Activated naive CD4-positive, alpha-beta T cell treated with anti-CD3 and anti-CD28 coated beads for 36 hours (primary cell): Measurements from ENCODE around the gene OASL. TPM values are rescaled to one million over a fixed set of nuclear protein-coding genes. Genes with fewer than 3 reads are reported as not detected.
"Not testable (repeated sequence)": the region's sequence is repeated elsewhere in the genome, so short reads cannot be mapped to it uniquely, and the experiment has no call there.

Experiments used
- CTCF ChIA-PET: fragments of 350-600 bp; sonication (Branson Sonifier 250); formaldehyde crosslinking; loops from one replicate; lab custom pipeline; 2021; ENCODE audit warnings: antibody characterized with exemption; lab: Charles Lee
- DNase-seq: peaks from one replicate; pipeline ENCODE4 v3.0.0-alpha.2; 2020
- H3K27ac Mint-ChIP-seq: one replicate; pipeline ENCODE4 v1.8.0; 2021; ENCODE audit warnings: mild to moderate bottlenecking, mixed read lengths
- H3K27me3 Mint-ChIP-seq: one replicate; pipeline ENCODE4 v1.8.0; 2021; ENCODE audit warnings: low read depth, mixed read lengths
- H3K36me3 Mint-ChIP-seq: one replicate; pipeline ENCODE4 v1.8.0; 2021; ENCODE audit warnings: low read depth, mixed read lengths
- H3K4me1 Mint-ChIP-seq: one replicate; pipeline ENCODE4 v1.8.0; 2021; ENCODE audit warnings: low read depth, mixed read lengths
- H3K4me3 Mint-ChIP-seq: one replicate; pipeline ENCODE4 v1.8.0; 2021; ENCODE audit warnings: mild to moderate bottlenecking, moderate library complexity, mixed read lengths
- H3K9me3 Mint-ChIP-seq: one replicate; pipeline ENCODE4 v1.8.0; 2021; ENCODE audit warnings: mixed read lengths
- intact Hi-C: fragments of 100-400 bp; cut with micrococcal nuclease; formaldehyde crosslinking; loops from one replicate; pipeline ENCODE4 v1.15.1; 2023
- total RNA-seq, 2 experiments: library from RNA; stranded (reverse); gene quantifications; one replicate each; pipeline ENCODE4 v1.2.3, GENCODE V29; 2021

Gene OASL
- total RNA-seq, 2 experiments from 2014 or later = 12.4 to 13.4 TPM

DNA sequence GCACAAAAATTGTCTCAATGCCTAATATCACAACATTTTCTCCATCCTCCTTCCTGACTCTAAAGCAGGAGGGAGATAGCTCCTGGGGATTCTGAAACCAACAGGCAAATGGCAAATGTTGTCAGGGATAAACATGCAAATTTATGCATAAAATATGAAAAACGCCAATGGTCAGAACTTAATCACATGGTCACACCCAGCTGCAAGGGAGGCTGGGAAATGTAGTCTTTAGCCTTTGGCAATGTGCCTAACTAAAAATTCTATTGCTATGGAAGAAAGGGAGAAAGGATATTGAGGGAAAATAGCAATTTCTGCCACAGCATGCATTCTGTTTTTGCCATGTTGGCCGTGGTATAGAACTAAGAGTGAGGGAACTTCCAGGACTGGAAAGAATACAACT, 11.7 kb upstream of the OASL start:
- CTCF ChIA-PET = interaction anchor here (1.1 to 1.8 kb wide), 2 partner anchors 9 to 45 kb away, joined by 3 to 5 read pairs; no protein-coding TSS in a partner anchor
- Mint-ChIP-seq H3K27ac (no peak overlapping the region), H3K4me3 (no peak overlapping the region), H3K27me3 (peaks cover 1% of the 10 kb centered on the region), H3K9me3 (no peaks in the 10 kb centered on the region), H3K4me1 (no peaks in the 10 kb centered on the region), H3K36me3 (no peaks in the 10 kb centered on the region)
- intact Hi-C loops = no loop called here
- DNase-seq = no peak

DNA sequence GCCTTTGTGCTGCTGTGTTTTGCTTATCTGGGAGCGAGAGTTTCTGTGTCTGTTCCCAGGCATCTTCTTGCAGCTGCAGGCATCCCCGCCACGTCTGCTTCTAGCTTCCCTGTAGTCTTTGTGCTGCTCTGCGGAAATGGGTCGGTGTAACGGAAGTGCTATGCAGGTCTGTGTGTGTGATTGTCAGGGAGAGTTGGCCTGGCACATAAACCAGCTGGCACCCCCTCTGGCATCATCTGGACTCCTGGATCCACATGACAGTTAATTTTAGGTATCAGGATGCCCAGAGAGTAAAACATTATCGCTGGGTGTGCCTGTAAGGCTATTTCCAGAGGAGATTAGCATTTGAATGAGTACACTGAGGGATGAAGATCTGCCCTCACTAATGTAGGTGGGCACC, 9.4 kb upstream of the OASL start:
- Mint-ChIP-seq H3K4me1 (peaks cover 6% of the 10 kb centered on the region), H3K27me3 (peaks cover 4% of the 10 kb centered on the region), H3K27ac (peak overlapping the region; percentile 57), H3K4me3 (peak overlapping the region; percentile 60), H3K9me3 (no peaks in the 10 kb centered on the region), H3K36me3 (no peaks in the 10 kb centered on the region)
- CTCF ChIA-PET = interaction anchor here (0.6 to 1.6 kb wide), 3 partner anchors 11 to 70 kb away, joined by 3 to 7 read pairs (median 3); no protein-coding TSS in a partner anchor
- intact Hi-C loops = no loop called here
- no peak for DNase-seq

GRCh38 chr12:121047400-121047799, 8.4 kb upstream of the OASL start:
- CTCF ChIA-PET = interaction anchor here (1.6 kb wide), 1 partner anchor 12 kb away, joined by 7 read pairs; no protein-coding TSS in a partner anchor
- H3K4me3 Mint-ChIP-seq, DNase-seq, H3K4me1 Mint-ChIP-seq, intact Hi-C loops, H3K27me3 Mint-ChIP-seq, H3K27ac Mint-ChIP-seq, H3K36me3 Mint-ChIP-seq, H3K9me3 Mint-ChIP-seq: not testable (repeated sequence)

- intact Hi-C loops = no loop called here
- Mint-ChIP-seq H3K36me3 (no peaks in the 10 kb centered on the region), H3K9me3 (no peaks in the 10 kb centered on the region), H3K27ac (no peak overlapping the region), H3K27me3 (peaks cover 8% of the 10 kb centered on the region), H3K4me3 (no peak overlapping the region), H3K4me1 (peaks cover 24% of the 10 kb centered on the region)
- no peak for DNase-seq
- CTCF ChIA-PET = no interaction called here
Measured at GRCh38 chr12:121043067-121043466, 4.0 kb upstream of the OASL start.

GRCh38 chr12:121036810-121037326, 2.2 kb downstream of the OASL start:
- CTCF ChIA-PET = interaction anchor here (0.6 to 2.8 kb wide), 3 partner anchors 23 to 177 kb away, joined by 3 to 11 read pairs (median 3); no protein-coding TSS in a partner anchor
- Mint-ChIP-seq H3K27ac (peak overlapping the region; percentile 86), H3K9me3 (no peaks in the 10 kb centered on the region), H3K36me3 (peaks cover 2% of the 10 kb centered on the region), H3K4me1 (peaks cover 64% of the 10 kb centered on the region), H3K4me3 (peak overlapping the region; percentile 75), H3K27me3 (no peaks in the 10 kb centered on the region)
- peak; percentile 76 for DNase-seq
- intact Hi-C loops = loop anchor here (1.0 to 10.0 kb wide), 6 partner anchors 92 to 1068 kb away; partner anchors contain the start of genes MLEC and RNF10

DNA sequence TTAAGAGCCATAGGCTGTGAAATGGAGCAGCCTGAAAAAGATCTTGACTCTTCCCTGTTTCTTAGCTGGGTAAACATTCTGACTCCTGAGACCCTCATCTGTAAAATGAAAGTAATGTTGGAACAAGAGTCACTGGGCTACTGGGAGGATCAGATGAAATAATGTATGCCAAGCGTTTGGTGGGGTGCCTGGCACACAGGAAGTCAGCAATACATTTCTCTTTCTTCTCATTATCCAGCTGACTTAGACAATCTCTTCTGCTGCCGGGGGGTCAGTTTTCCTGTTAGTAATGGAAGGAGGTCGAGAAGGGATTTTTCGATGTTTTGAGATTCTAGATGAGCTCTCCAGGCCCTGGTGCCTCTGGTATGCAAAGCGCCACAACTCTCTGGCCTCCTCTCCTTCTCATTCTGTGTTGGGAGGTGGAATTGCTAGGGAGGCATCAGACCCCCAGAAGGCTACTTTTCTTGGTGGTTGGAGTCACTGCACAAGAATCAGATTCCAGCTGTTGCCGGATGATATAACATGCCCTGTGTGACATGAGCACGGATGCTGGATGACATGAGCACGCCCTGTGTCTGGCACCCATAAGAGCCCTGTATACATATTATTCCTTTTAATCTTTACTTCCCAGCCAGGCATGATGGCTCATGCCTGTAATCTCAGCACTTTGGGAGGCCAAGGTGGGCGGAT, 4.3 kb downstream of the OASL start:
- Mint-ChIP-seq H3K9me3 (no peaks in the 10 kb centered on the region), H3K27ac (peak overlapping the region; percentile 58), H3K27me3 (no peaks in the 10 kb centered on the region), H3K4me3 (no peak overlapping the region), H3K36me3 (peaks cover 2% of the 10 kb centered on the region), H3K4me1 (peaks cover 61% of the 10 kb centered on the region)
- no peak for DNase-seq
- CTCF ChIA-PET = interaction anchor here (0.6 to 1.5 kb wide), 4 partner anchors 11 to 61 kb away, joined by 3 to 7 read pairs (median 3); partner anchors contain the start of gene C12orf43
- intact Hi-C loops = loop anchor here (1.0 to 10.0 kb wide), 8 partner anchors 18 to 1070 kb away; partner anchors contain the start of genes C12orf43 and RNF10

GRCh38 chr12:121033625-121034349, 5.3 kb downstream of the OASL start:
- H3K27ac Mint-ChIP-seq = peak overlapping the region; percentile 58
- CTCF ChIA-PET = interaction anchor here (0.6 to 1.5 kb wide), 11 partner anchors 10 to 504 kb away, joined by 3 to 5 read pairs (median 3); partner anchors contain the start of gene C12orf43
- no peaks in the 10 kb centered on the region for H3K27me3 Mint-ChIP-seq
- peaks cover 52% of the 10 kb centered on the region for H3K4me1 Mint-ChIP-seq
- peaks cover 2% of the 10 kb centered on the region for H3K36me3 Mint-ChIP-seq
- H3K4me3 Mint-ChIP-seq = no peak overlapping the region
- DNase-seq = peak; percentile 82
- no peaks in the 10 kb centered on the region for H3K9me3 Mint-ChIP-seq
- intact Hi-C loops = loop anchor here (1.0 to 10.0 kb wide), 7 partner anchors 17 to 1071 kb away; partner anchors contain the start of gene C12orf43

GRCh38 chr12:121030576-121031212, 8.4 kb downstream of the OASL start:
- no peak overlapping the region for H3K4me3 Mint-ChIP-seq
- intact Hi-C loops = loop anchor here (5.0 to 10.0 kb wide), 5 partner anchors 624 to 1074 kb away; no protein-coding TSS in a partner anchor
- no peaks in the 10 kb centered on the region for H3K27me3 Mint-ChIP-seq
- no peak for DNase-seq
- H3K27ac Mint-ChIP-seq = no peak overlapping the region
- CTCF ChIA-PET = interaction anchor here (0.6 kb wide), 1 partner anchor 218 kb away, joined by 3 read pairs; no protein-coding TSS in a partner anchor
- H3K4me1 Mint-ChIP-seq = peaks cover 30% of the 10 kb centered on the region
- peaks cover 5% of the 10 kb centered on the region for H3K36me3 Mint-ChIP-seq
- no peaks in the 10 kb centered on the region for H3K9me3 Mint-ChIP-seq

DNA sequence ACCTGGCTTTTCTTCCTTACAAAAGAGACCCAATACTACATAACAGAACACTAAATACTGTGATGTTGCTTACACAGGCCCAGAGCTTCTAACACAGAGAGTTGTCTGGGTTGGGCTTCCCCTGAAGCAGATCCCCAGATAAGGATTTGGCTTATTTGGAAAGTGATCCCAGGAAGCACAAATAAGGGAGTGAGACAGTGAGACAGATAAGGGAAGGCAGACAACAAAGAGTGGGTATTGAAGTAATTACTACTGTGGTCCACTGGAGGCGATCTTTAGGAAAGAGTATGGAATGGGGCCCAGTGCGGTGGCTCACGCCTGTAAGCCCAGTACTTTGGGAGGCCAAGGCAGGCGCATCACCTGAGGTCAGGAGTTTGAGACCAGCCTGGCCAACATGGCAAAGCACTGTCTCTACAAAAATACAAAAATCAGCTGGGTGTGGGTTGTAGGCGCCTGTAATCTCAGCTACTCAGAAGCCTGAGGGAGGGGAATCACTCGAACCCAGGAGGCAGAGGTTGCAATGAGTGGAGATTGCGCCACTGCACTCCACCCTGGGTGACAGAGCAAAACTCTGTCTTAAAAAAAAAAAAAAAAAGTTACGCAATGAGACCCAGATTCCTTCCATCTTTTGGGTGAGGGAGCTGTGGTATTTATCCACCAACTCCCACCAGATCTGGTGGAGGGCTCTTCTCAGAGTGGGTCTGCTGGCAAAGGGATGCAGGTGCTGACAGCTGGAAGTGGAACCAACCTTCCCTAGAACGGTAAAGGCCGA, 12.6 kb downstream of the OASL start:
- Mint-ChIP-seq H3K4me1 (no peaks in the 10 kb centered on the region), H3K27ac (no peak overlapping the region)
- intact Hi-C loops = no loop called here

GRCh38 chr12:121025442-121026226, 13.4 kb downstream of the OASL start:
- Mint-ChIP-seq H3K27ac (no peak overlapping the region), H3K4me3 (no peak overlapping the region), H3K9me3 (no peaks in the 10 kb centered on the region), H3K4me1 (no peaks in the 10 kb centered on the region), H3K36me3 (peaks cover 5% of the 10 kb centered on the region), H3K27me3 (no peaks in the 10 kb centered on the region)
- CTCF ChIA-PET = no interaction called here
- intact Hi-C loops = no loop called here
- DNase-seq = no peak

More for the DNA sequence above, 12.6 kb downstream of the OASL start:
- DNase-seq = no peak
- Mint-ChIP-seq H3K9me3 (no peaks in the 10 kb centered on the region), H3K4me3 (no peak overlapping the region), H3K27me3 (no peaks in the 10 kb centered on the region), H3K36me3 (peaks cover 5% of the 10 kb centered on the region)
- CTCF ChIA-PET = interaction anchor here (0.6 to 1.0 kb wide), 2 partner anchors 33 to 104 kb away, joined by 5 read pairs; no protein-coding TSS in a partner anchor
